ENCODE data around the gene FGF21. TPM values are rescaled to one million over a fixed set of nuclear protein-coding genes. Genes with fewer than 3 reads are reported as not detected.

The FGF21 gene
- total RNA-seq, 6 experiments from 2014 or later, result not detected

DNA sequence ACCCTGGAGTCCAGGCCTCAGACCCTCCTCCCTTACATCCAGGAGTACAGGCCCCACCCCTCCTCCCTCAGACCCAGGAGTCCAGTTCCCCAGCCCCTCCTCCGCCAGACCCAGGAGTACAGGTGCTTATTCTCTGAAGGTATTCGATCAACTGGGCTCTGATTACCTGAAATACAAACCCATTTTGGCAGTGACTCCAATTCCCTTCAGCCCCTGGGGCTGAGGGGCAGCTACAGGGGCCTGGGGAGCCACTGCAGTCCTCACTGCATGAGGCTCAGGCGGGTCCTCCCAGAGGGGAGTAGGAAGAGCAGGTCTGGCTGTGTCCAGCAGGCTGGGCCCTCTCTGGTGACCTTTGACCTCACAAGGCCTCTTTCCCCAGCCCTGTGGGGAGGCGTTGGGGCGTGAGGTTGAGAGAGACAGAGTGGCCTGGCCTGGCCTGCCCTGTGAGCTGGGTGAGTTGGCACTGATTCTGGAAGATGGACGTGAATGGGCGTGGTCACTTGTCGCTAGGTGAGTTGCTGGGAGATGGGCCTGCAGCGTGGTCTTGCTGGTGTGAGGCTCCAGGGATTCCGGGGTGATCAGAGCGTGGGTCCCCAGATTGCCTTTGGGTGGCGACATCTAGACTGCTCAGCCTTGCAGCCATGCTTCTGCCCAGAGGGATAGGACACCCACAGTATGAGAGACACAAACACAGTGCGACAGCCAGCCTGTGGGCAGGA is 52.4 kb downstream of the FGF21 start:
- H3K4me3 Mint-ChIP-seq, result no peak overlapping the region
- H3K9me3 Mint-ChIP-seq, result no peaks in the 10 kb centered on the region
- H3K27ac Mint-ChIP-seq, result no peak overlapping the region
- DNase-seq, result no peak
- no peaks in the 10 kb centered on the region; the same call in 1 of the 2 replicates for H3K27me3 Mint-ChIP-seq (ENCODE audit: insufficient read depth)
- peaks cover 26% of the 10 kb centered on the region for H3K4me1 Mint-ChIP-seq (ENCODE audit: low read depth)
- no peaks in the 10 kb centered on the region for H3K36me3 Mint-ChIP-seq (ENCODE audit: low read depth)
- TF ChIP-seq, protein P1, sequence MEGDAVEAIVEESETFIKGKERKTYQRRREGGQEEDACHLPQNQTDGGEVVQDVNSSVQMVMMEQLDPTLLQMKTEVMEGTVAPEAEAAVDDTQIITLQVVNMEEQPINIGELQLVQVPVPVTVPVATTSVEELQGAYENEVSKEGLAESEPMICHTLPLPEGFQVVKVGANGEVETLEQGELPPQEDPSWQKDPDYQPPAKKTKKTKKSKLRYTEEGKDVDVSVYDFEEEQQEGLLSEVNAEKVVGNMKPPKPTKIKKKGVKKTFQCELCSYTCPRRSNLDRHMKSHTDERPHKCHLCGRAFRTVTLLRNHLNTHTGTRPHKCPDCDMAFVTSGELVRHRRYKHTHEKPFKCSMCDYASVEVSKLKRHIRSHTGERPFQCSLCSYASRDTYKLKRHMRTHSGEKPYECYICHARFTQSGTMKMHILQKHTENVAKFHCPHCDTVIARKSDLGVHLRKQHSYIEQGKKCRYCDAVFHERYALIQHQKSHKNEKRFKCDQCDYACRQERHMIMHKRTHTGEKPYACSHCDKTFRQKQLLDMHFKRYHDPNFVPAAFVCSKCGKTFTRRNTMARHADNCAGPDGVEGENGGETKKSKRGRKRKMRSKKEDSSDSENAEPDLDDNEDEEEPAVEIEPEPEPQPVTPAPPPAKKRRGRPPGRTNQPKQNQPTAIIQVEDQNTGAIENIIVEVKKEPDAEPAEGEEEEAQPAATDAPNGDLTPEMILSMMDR (IDR thresholded peaks at IDR 0.05), result peak; percentile 6; the same call in 1 of the 2 replicates

Other genes starting within 250 kb of the FGF21 start
- gene LMTK3, start 243.7 kb upstream of the FGF21 start, total RNA-seq (2021; fragmentation: NEBNext Ultra II Directional; extraction: Animal tissue kit (Norgen Biotek cat#: 25700)), result under 1 TPM; 0.21 to 0.88 (median 0.60) TPM
- under 1 TPM in 1 of 6 experiments, not detected in 5; 0.33 TPM for gene SULT2B1, start 203.4 kb upstream of the FGF21 start, total RNA-seq (2021; fragmentation: NEBNext Ultra II Directional; extraction: Animal tissue kit (Norgen Biotek cat#: 25700))
- gene SPACA4, start 148.8 kb upstream of the FGF21 start, total RNA-seq (2021; fragmentation: NEBNext Ultra II Directional; extraction: Animal tissue kit (Norgen Biotek cat#: 25700)), result not detected
- gene FAM83E, start 140.4 kb upstream of the FGF21 start, total RNA-seq (2021; fragmentation: NEBNext Ultra II Directional; extraction: Animal tissue kit (Norgen Biotek cat#: 25700)), result under 1 TPM; 0.23 to 0.99 (median 0.54) TPM
- gene RPL18, start 136.3 kb upstream of the FGF21 start, total RNA-seq (2021; fragmentation: NEBNext Ultra II Directional; extraction: Animal tissue kit (Norgen Biotek cat#: 25700)), result 1,000 to 10,000 TPM; 1,359 to 1,448 (median 1,407) TPM
- 10 to 100 TPM; 20.1 to 34.0 (median 23.4) TPM for gene SPHK2, start 136.0 kb upstream of the FGF21 start, total RNA-seq (2021; fragmentation: NEBNext Ultra II Directional; extraction: Animal tissue kit (Norgen Biotek cat#: 25700))
- 1 to 10 TPM; 3.8 to 5.7 (median 4.4) TPM for gene DBP, start 118.1 kb upstream of the FGF21 start, total RNA-seq (2021; fragmentation: NEBNext Ultra II Directional; extraction: Animal tissue kit (Norgen Biotek cat#: 25700))
- 1 to 10 TPM in 4 of 6 experiments, under 1 TPM in 2; 0.53 to 2.5 (median 1.4) TPM for gene CA11, start 109.3 kb upstream of the FGF21 start, total RNA-seq (2021; fragmentation: NEBNext Ultra II Directional; extraction: Animal tissue kit (Norgen Biotek cat#: 25700))
- under 1 TPM in 4 of 6 experiments, not detected in 2; 0.12 to 0.23 (median 0.18) TPM for gene NTN5, start 82.5 kb upstream of the FGF21 start, total RNA-seq (2021; fragmentation: NEBNext Ultra II Directional; extraction: Animal tissue kit (Norgen Biotek cat#: 25700))
- not detected for gene FUT2, start 59.6 kb upstream of the FGF21 start, total RNA-seq (2021; fragmentation: NEBNext Ultra II Directional; extraction: Animal tissue kit (Norgen Biotek cat#: 25700))
- 1 to 10 TPM; 2.7 to 4.5 (median 3.0) TPM for gene MAMSTR, start 35.8 kb upstream of the FGF21 start, total RNA-seq (2021; fragmentation: NEBNext Ultra II Directional; extraction: Animal tissue kit (Norgen Biotek cat#: 25700))
- gene RASIP1, start 14.9 kb upstream of the FGF21 start, total RNA-seq (2021; fragmentation: NEBNext Ultra II Directional; extraction: Animal tissue kit (Norgen Biotek cat#: 25700)), result under 1 TPM in 1 of 6 experiments, not detected in 5; 0.07 TPM
- not detected for gene IZUMO1, start 8.6 kb upstream of the FGF21 start, total RNA-seq (2021; fragmentation: NEBNext Ultra II Directional; extraction: Animal tissue kit (Norgen Biotek cat#: 25700))
- gene FUT1, start 2.9 kb upstream of the FGF21 start, total RNA-seq (2021; fragmentation: NEBNext Ultra II Directional; extraction: Animal tissue kit (Norgen Biotek cat#: 25700)), result under 1 TPM in 3 of 6 experiments, not detected in 3; 0.05 to 0.06 (median 0.05) TPM
- gene BCAT2, start 55.5 kb downstream of the FGF21 start, total RNA-seq (2021; fragmentation: NEBNext Ultra II Directional; extraction: Animal tissue kit (Norgen Biotek cat#: 25700)), result 10 to 100 TPM; 31.3 to 41.2 (median 34.0) TPM
- gene HSD17B14, start 81.0 kb downstream of the FGF21 start, total RNA-seq (2021; fragmentation: NEBNext Ultra II Directional; extraction: Animal tissue kit (Norgen Biotek cat#: 25700)), result 1 to 10 TPM; 2.9 to 10.0 (median 8.9) TPM
- gene PLEKHA4, start 113.1 kb downstream of the FGF21 start, total RNA-seq (2021; fragmentation: NEBNext Ultra II Directional; extraction: Animal tissue kit (Norgen Biotek cat#: 25700)), result 10 to 100 TPM in 4 of 6 experiments, 1 to 10 TPM in 2; 7.7 to 15.1 (median 13.2) TPM
- 10 to 100 TPM; 70.2 to 97.3 (median 89.6) TPM for gene PPP1R15A, start 116.9 kb downstream of the FGF21 start, total RNA-seq (2021; fragmentation: NEBNext Ultra II Directional; extraction: Animal tissue kit (Norgen Biotek cat#: 25700))
- under 1 TPM in 1 of 6 experiments, not detected in 5; 0.38 TPM for gene TULP2, start 143.2 kb downstream of the FGF21 start, total RNA-seq (2021; fragmentation: NEBNext Ultra II Directional; extraction: Animal tissue kit (Norgen Biotek cat#: 25700))
- gene NUCB1, start 144.8 kb downstream of the FGF21 start, total RNA-seq (2021; fragmentation: NEBNext Ultra II Directional; extraction: Animal tissue kit (Norgen Biotek cat#: 25700)), result 100 to 1,000 TPM; 129 to 160 (median 152) TPM
- gene DHDH, start 178.2 kb downstream of the FGF21 start, total RNA-seq (2021; fragmentation: NEBNext Ultra II Directional; extraction: Animal tissue kit (Norgen Biotek cat#: 25700)), result not detected
- 100 to 1,000 TPM; 223 to 260 (median 244) TPM for gene BAX, start 199.4 kb downstream of the FGF21 start, total RNA-seq (2021; fragmentation: NEBNext Ultra II Directional; extraction: Animal tissue kit (Norgen Biotek cat#: 25700))
- 1,000 to 10,000 TPM; 2,438 to 4,450 (median 3,824) TPM for gene FTL, start 209.8 kb downstream of the FGF21 start, total RNA-seq (2021; fragmentation: NEBNext Ultra II Directional; extraction: Animal tissue kit (Norgen Biotek cat#: 25700))
- 10 to 100 TPM; 76.0 to 90.8 (median 87.5) TPM for gene GYS1, start 237.8 kb downstream of the FGF21 start, total RNA-seq (2021; fragmentation: NEBNext Ultra II Directional; extraction: Animal tissue kit (Norgen Biotek cat#: 25700))
- 100 to 1,000 TPM; 131 to 161 (median 159) TPM for gene RUVBL2, start 238.4 kb downstream of the FGF21 start, total RNA-seq (2021; fragmentation: NEBNext Ultra II Directional; extraction: Animal tissue kit (Norgen Biotek cat#: 25700))

Measured in HFFc6 (cell line).